Pulmonary artery endothelial cell (primary cell): ENCODE results near the gene PPT1. TPM values are rescaled to one million over a fixed set of nuclear protein-coding genes. Genes with fewer than 3 reads are reported as not detected.
"Not testable (repeated sequence)": the region's sequence is repeated elsewhere in the genome, so short reads cannot be mapped to it uniquely, and the experiment has no call there.

ENCODE experiments used
- DNase-seq: peaks from one replicate; pipeline ENCODE4 v3.0.0-alpha.2; 2011; ENCODE audit warnings: low read depth, low spot score
- total RNA-seq: library from RNA; depleted of rRNA; stranded (reverse); fragments of >200 nt; gene quantifications from 2 replicates; pipeline ENCODE4 v1.2.3, GENCODE V29; 2014

The PPT1 gene
- total RNA-seq, 1 donor from 2014 or later = 70.6 TPM

- DNase-seq = no peak
Observed at GRCh38 chr1:40057310-40058030, 39.6 kb downstream of the PPT1 start.

GRCh38 chr1:40056519-40057309 is 40.3 kb downstream of the PPT1 start:
- DNase-seq = no peak

- DNase-seq = no peak
Observed at GRCh38 chr1:40053138-40053887, 43.7 kb downstream of the PPT1 start.

GRCh38 chr1:40050863-40051262 is 46.2 kb downstream of the PPT1 start:
- DNase-seq = no peak

GRCh38 chr1:40049725-40050124 is 47.3 kb downstream of the PPT1 start:
- no peak for DNase-seq

GRCh38 chr1:40047769-40048168 is 49.3 kb downstream of the PPT1 start:
- DNase-seq = no peak

- no peak for DNase-seq
Observed at GRCh38 chr1:40047276-40047675, 49.8 kb downstream of the PPT1 start.

GRCh38 chr1:40045766-40046165 is 51.3 kb downstream of the PPT1 start:
- DNase-seq = no peak

GRCh38 chr1:40045182-40045581 is 51.9 kb downstream of the PPT1 start:
- DNase-seq = no peak

- no peak for DNase-seq
Observed at GRCh38 chr1:40044110-40044509, 52.9 kb downstream of the PPT1 start.

GRCh38 chr1:40042341-40042740 is 54.7 kb downstream of the PPT1 start:
- no peak for DNase-seq

GRCh38 chr1:40041466-40041838 is 55.6 kb downstream of the PPT1 start:
- no peak for DNase-seq

- DNase-seq = peak; percentile 90
Observed at GRCh38 chr1:40040511-40041465, 56.3 kb downstream of the PPT1 start, which contains the start of gene CAP1. CAP1 (plus strand) TSS chr1:40040729; CDS start chr1:40059347, 18,618 bp downstream.

- no peak for DNase-seq
Observed at GRCh38 chr1:40039757-40040510, 57.1 kb downstream of the PPT1 start.

- DNase-seq = no peak
Observed at GRCh38 chr1:40039245-40039756, 57.8 kb downstream of the PPT1 start.

- DNase-seq = no peak
Observed at GRCh38 chr1:40038697-40039096, 58.4 kb downstream of the PPT1 start.

- not testable (repeated sequence) for DNase-seq
Observed at GRCh38 chr1:40037254-40037653, 59.8 kb downstream of the PPT1 start.

- no peak for DNase-seq
Observed at GRCh38 chr1:40036574-40036973, 60.5 kb downstream of the PPT1 start.

- DNase-seq = no peak
Observed at GRCh38 chr1:40034869-40035268, 62.2 kb downstream of the PPT1 start.
